PFSK-1 (cell line): ENCODE data around the gene NOVA2.

Source experiments
- SIN3A ChIP-seq: IDR thresholded peaks from 2 replicates; pipeline ENCODE4 v1.6.1; 2012; ENCODE audit warnings: mild to moderate bottlenecking, low read length, moderate library complexity, borderline replicate concordance; ENCODE audit not compliant: insufficient read depth
- TAF1 ChIP-seq: IDR thresholded peaks from 2 replicates; pipeline ENCODE4 v1.6.1; 2012; ENCODE audit warnings: low read length, control low read depth, borderline replicate concordance; ENCODE audit not compliant: insufficient read depth
- TF ChIP-seq, protein P1 (sequence below), 2 experiments: IDR thresholded peaks; 2 replicates each; pipeline versions ENCODE4 v1.6.1 to v1.8.0; 2011 to 2012; ENCODE audit warnings: low read depth in 2 of 2, low read length in 2 of 2, control low read depth in 1 of 2, inconsistent platforms in 1 of 2, mild to moderate bottlenecking in 1 of 2, moderate library complexity in 1 of 2; ENCODE audit not compliant: insufficient read depth in 1 of 2

DNA sequence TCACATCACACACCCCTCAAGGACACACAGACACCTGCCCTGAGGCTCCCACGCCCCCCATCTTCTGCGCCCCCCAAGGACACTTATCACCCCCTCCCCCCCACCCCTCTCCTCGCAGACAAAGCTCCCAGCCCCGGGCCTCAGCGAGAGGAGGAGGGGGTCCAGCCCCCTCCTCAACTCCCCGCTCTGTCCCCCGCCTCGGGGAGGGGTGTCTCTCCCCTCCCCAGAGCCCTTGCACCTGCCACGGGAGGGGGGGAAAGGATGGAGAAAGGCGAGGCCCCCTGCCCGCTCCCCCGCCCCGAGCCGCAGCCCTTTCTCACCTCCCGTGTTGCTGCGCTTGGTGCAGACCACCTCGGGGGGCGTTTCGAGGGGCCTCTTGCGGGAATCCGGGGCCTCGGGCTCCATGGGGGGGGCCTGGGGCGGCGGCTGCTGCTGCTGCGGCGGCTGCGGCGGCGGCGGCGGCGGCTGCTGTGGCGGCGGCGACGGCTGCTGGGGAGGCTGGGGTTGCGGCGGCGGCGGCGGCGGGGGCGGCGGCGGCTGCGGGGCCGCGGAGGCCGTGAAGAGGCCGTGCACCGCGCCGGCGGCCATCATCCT is 621 bp downstream of the NOVA2 start:
- TF ChIP-seq TAF1: no peak
- TF ChIP-seq, protein P1, sequence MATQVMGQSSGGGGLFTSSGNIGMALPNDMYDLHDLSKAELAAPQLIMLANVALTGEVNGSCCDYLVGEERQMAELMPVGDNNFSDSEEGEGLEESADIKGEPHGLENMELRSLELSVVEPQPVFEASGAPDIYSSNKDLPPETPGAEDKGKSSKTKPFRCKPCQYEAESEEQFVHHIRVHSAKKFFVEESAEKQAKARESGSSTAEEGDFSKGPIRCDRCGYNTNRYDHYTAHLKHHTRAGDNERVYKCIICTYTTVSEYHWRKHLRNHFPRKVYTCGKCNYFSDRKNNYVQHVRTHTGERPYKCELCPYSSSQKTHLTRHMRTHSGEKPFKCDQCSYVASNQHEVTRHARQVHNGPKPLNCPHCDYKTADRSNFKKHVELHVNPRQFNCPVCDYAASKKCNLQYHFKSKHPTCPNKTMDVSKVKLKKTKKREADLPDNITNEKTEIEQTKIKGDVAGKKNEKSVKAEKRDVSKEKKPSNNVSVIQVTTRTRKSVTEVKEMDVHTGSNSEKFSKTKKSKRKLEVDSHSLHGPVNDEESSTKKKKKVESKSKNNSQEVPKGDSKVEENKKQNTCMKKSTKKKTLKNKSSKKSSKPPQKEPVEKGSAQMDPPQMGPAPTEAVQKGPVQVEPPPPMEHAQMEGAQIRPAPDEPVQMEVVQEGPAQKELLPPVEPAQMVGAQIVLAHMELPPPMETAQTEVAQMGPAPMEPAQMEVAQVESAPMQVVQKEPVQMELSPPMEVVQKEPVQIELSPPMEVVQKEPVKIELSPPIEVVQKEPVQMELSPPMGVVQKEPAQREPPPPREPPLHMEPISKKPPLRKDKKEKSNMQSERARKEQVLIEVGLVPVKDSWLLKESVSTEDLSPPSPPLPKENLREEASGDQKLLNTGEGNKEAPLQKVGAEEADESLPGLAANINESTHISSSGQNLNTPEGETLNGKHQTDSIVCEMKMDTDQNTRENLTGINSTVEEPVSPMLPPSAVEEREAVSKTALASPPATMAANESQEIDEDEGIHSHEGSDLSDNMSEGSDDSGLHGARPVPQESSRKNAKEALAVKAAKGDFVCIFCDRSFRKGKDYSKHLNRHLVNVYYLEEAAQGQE (IDR thresholded peaks at IDR 0.05; ENCODE audit: insufficient read depth in 1 of 2, low read depth in 2 of 2, low read length in 2 of 2): no peak
- no peak for TF ChIP-seq SIN3A
